ENCODE data around the gene TEC.

TEC gene

DNA sequence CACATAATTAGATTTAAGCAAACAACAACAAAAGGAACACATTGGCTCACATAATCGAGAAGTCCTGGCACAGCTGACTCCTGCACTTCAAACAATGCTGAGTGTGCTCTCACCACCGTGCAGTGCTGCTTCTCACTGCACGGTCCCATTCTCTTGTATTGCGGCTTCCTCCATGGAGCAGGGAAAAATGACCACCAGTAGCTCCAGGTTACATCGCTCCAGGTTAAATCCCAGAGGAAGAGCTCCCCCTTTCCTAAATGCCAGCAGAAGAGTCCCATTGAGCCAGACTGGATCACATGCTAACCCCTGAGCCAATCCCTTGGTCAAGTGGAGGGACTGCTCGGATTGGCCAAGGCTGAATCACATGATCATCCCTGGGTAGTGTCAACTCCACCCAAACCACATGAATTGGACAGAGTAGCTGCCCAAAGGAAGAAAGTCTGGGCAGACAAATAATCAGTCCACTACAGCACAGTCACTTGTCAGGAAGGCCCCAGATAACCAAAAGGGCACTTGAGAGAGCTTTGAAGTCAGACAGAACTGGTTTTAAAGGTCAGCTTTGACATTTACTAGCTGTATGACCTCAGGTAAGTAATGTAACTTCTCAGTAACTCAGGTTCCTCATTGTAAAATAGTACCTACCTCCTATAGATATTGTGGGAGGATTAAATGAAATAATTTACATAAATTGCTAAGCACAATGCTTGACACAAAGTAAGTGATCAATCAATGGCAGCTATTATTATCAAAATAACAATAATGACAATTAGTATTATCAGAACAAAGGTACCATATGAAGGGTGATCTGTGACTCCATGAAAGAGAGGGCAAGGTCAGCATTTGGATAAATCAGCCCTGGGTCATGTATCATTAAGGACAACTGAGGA is 14.3 kb downstream of the TEC start:
- no peak for DNase-seq (ENCODE audit: extremely low read depth, low read depth)
- TF ChIP-seq, protein P1, sequence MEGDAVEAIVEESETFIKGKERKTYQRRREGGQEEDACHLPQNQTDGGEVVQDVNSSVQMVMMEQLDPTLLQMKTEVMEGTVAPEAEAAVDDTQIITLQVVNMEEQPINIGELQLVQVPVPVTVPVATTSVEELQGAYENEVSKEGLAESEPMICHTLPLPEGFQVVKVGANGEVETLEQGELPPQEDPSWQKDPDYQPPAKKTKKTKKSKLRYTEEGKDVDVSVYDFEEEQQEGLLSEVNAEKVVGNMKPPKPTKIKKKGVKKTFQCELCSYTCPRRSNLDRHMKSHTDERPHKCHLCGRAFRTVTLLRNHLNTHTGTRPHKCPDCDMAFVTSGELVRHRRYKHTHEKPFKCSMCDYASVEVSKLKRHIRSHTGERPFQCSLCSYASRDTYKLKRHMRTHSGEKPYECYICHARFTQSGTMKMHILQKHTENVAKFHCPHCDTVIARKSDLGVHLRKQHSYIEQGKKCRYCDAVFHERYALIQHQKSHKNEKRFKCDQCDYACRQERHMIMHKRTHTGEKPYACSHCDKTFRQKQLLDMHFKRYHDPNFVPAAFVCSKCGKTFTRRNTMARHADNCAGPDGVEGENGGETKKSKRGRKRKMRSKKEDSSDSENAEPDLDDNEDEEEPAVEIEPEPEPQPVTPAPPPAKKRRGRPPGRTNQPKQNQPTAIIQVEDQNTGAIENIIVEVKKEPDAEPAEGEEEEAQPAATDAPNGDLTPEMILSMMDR (IDR thresholded peaks at IDR 0.05; ENCODE audit: low read depth, low read length) = no peak

DNA sequence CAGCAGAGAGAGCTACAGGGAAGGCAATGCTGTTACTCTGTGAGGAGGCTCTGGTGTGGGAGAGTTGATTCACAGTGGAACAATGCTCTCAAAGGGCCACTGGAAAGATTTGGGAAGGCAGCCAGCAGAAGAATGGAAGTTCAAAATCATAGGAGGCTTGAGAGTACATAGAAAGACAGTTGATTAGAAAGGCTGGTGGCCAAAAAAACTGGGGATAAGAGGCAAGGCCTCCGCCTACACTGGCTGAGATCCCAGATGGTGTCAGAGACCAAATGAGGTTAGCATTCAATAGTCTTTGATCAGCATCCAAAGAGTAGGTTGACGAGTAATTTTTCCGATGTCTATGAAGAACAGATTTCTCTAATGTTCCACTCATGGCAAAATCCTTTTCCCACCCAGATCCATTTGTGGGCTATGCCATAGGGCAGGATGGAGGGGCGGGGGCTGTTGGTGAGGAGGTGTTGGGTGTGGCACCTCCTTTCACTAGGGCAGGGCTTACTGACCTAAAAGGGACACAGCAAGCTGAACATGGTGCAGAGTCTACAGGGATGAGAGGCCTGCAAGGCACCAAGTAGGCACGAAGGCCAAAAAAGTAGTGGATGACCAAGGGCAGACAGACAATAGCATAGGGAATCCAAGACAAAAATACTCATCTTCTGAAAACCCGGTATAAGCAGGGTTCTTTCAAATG is 15.1 kb downstream of the TEC start:
- TF ChIP-seq, protein P1 (IDR thresholded peaks at IDR 0.05; ENCODE audit: low read depth, low read length) = no peak
- DNase-seq (ENCODE audit: extremely low read depth, low read depth) = peak; percentile 86

DNA sequence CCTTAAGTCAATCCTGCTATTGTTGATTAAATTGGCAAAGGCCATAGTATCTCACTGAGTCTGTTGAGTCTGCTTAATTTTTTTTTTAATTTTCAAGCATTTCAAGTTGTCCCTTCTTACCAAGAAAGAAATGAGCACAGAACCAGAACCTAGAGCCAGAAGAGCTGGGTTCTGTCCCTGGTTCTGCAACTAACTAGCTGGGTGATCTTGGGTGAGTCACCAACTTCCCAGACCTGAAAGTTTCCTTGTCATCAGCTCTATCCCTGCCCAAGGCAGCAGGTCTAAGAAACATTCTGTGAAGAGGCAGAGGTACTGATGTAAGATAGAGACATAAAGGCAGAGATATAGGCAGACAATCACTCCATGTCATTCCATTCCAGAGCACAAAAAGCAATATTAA is 17.3 kb downstream of the TEC start:
- TF ChIP-seq, protein P1 (IDR thresholded peaks at IDR 0.05; ENCODE audit: low read depth, low read length) = no peak
- DNase-seq (ENCODE audit: extremely low read depth, low read depth) = no peak

DNA sequence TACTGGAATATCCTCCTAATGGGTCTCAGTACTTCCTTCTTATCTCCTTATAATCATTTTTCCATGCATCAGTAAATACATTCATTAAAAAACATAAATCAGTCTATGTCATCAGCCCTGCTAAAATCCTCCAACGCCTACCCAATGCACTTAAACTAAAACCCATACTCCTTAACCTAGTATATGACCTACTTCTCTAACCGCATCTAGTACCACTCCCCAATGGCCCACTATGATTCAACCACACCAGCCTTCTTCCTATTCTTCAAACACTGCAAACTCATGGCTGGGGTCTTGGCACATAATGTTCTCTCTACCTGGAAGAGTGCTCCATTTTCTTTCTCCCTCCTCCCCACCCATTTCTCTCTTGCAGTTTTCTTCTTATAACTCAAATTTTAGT is 18.7 kb downstream of the TEC start:
- DNase-seq (ENCODE audit: extremely low read depth, low read depth) = no peak
- TF ChIP-seq, protein P1 (IDR thresholded peaks at IDR 0.05; ENCODE audit: low read depth, low read length) = no peak

DNA sequence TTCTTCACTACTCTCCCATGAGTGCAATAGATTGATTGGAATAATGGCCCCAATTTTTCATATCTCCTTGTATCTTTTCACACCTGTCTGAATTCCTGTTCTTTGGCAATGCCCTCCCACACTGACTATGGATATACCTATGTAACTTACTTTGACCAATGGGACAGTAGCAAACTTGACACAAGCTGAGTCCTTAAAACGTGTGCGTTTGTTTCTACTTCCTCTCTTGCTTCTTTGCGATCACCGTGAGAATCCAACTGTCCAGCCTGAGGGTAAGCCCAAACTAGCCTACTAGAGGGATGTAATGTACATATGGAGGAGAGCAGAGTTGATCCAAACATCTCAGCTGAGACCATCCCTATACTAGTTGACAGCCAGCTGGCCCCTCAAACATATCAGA is 19.3 kb downstream of the TEC start:
- TF ChIP-seq, protein P1 (IDR thresholded peaks at IDR 0.05; ENCODE audit: low read depth, low read length) = no peak
- no peak for DNase-seq (ENCODE audit: extremely low read depth, low read depth)

DNA sequence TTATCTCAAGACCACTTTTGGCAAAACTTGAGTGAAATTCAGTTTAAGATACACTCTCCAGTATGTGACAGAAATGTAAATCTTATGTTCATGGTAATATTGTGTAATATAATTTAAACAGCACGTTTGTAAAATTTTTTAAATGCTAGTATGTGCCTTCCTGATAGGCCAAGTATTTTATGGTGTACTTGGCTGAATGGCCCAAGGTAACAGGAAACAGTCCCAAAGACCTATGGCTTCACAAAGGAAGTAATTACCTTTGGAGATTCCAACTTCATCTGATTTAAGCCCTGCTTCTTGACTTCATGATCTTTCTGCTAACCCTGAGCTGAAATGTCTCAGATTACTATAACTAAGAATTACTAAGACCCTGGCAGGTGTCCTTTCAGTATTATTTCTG is 20.3 kb downstream of the TEC start:
- TF ChIP-seq, protein P1 (IDR thresholded peaks at IDR 0.05; ENCODE audit: low read depth, low read length) = no peak
- DNase-seq (ENCODE audit: extremely low read depth, low read depth) = no peak

DNA sequence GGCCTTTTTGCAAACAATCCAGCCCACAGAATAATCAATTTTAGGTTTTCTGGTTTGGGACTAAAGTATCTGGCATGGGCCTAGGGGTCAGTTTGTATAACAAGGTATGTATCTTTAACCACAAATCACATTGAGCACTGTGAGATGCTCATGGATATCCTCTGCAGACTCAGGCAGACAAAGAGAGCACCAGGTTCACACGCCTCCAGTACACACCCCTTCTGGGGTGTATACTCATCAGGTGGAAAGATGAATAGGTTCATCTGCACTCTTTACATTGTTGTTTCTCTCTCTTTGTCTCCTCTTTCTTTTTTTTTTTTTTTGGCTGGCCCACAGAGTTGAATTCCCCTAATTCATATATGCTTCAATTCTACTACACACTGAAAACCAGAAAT is 21.1 kb downstream of the TEC start:
- TF ChIP-seq, protein P1 (IDR thresholded peaks at IDR 0.05; ENCODE audit: low read depth, low read length) = no peak

More for the DNA sequence above, 21.1 kb downstream of the TEC start:
- no peak for DNase-seq (ENCODE audit: extremely low read depth, low read depth)

All from AG09319 (cell line).